Type B pancreatic cell (in vitro differentiated cells): ENCODE data around the gene TMEM150C. TPM values are rescaled to one million over a fixed set of nuclear protein-coding genes. Genes with fewer than 3 reads are reported as not detected.
A peak's percentile ranks its signal among the peaks of the same experiment; 100 is the strongest.

Experiments used
- DNase-seq: peaks from one replicate; pipeline ENCODE4 v3.0.0; 2021; ENCODE audit warnings: mixed read lengths; ENCODE audit not compliant: unreplicated experiment; ENCODE audit errors: extremely low spot score
- H3K27ac Mint-ChIP-seq: 2 replicates; pipeline ENCODE4 v1.8.0; 2021; ENCODE audit warnings: mild to moderate bottlenecking, mixed read lengths
- H3K27me3 Mint-ChIP-seq: 2 replicates; pipeline ENCODE4 v1.8.0; 2021; ENCODE audit warnings: mixed read lengths
- H3K36me3 Mint-ChIP-seq: 2 replicates; pipeline ENCODE4 v1.8.0; 2021; ENCODE audit warnings: mixed read lengths
- H3K4me1 Mint-ChIP-seq: one replicate; pipeline ENCODE4 v1.8.0; 2021; ENCODE audit warnings: mixed read lengths; ENCODE audit not compliant: unreplicated experiment
- H3K4me3 Mint-ChIP-seq: 2 replicates; pipeline ENCODE4 v1.8.0; 2021; ENCODE audit warnings: mild to moderate bottlenecking, mixed read lengths
- H3K9me3 Mint-ChIP-seq: 2 replicates; pipeline ENCODE4 v1.8.0; 2021; ENCODE audit warnings: mixed read lengths
- total RNA-seq: library from RNA; stranded (reverse); gene quantifications from 2 replicates; pipeline ENCODE4 v1.2.1, GENCODE V29; 2021; ENCODE audit warnings: low replicate concordance
- TF ChIP-seq, protein P1 (sequence below): fragments of 200-600 bp; sonication (generic); conservative IDR thresholded peaks from 2 replicates; pipeline ENCODE4 v1.5.0; 2021; ENCODE audit warnings: antibody characterized with exemption, mild to moderate bottlenecking

The TMEM150C gene
- total RNA-seq, 1 donor from 2014 or later, result 5.7 TPM

GRCh38 chr4:82591592-82591991 lies 29.8 kb upstream of the TMEM150C start:
- Mint-ChIP-seq H3K36me3 (no peaks in the 10 kb centered on the region), H3K9me3 (no peaks in the 10 kb centered on the region), H3K27ac (no peak overlapping the region), H3K27me3 (peaks cover 19% of the 10 kb centered on the region), H3K4me1 (no peaks in the 10 kb centered on the region), H3K4me3 (no peak overlapping the region)
- DNase-seq, result no peak
- TF ChIP-seq, protein P1, sequence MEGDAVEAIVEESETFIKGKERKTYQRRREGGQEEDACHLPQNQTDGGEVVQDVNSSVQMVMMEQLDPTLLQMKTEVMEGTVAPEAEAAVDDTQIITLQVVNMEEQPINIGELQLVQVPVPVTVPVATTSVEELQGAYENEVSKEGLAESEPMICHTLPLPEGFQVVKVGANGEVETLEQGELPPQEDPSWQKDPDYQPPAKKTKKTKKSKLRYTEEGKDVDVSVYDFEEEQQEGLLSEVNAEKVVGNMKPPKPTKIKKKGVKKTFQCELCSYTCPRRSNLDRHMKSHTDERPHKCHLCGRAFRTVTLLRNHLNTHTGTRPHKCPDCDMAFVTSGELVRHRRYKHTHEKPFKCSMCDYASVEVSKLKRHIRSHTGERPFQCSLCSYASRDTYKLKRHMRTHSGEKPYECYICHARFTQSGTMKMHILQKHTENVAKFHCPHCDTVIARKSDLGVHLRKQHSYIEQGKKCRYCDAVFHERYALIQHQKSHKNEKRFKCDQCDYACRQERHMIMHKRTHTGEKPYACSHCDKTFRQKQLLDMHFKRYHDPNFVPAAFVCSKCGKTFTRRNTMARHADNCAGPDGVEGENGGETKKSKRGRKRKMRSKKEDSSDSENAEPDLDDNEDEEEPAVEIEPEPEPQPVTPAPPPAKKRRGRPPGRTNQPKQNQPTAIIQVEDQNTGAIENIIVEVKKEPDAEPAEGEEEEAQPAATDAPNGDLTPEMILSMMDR, result no peak

GRCh38 chr4:82589756-82590155 lies 28.0 kb upstream of the TMEM150C start:
- Mint-ChIP-seq H3K9me3 (no peaks in the 10 kb centered on the region), H3K4me1 (peaks cover 17% of the 10 kb centered on the region), H3K4me3 (no peak overlapping the region), H3K27ac (no peak overlapping the region), H3K27me3 (peaks cover 16% of the 10 kb centered on the region), H3K36me3 (no peaks in the 10 kb centered on the region)
- TF ChIP-seq, protein P1, result no peak
- no peak for DNase-seq

GRCh38 chr4:82588771-82589270 lies 27.0 kb upstream of the TMEM150C start:
- no peaks in the 10 kb centered on the region for H3K36me3 Mint-ChIP-seq
- H3K4me1 Mint-ChIP-seq, result peaks cover 17% of the 10 kb centered on the region
- DNase-seq, result no peak
- no peak overlapping the region for H3K27ac Mint-ChIP-seq
- H3K4me3 Mint-ChIP-seq, result no peak overlapping the region
- H3K9me3 Mint-ChIP-seq, result no peaks in the 10 kb centered on the region
- TF ChIP-seq, protein P1, result no peak
- H3K27me3 Mint-ChIP-seq, result peaks cover 11% of the 10 kb centered on the region

DNA sequence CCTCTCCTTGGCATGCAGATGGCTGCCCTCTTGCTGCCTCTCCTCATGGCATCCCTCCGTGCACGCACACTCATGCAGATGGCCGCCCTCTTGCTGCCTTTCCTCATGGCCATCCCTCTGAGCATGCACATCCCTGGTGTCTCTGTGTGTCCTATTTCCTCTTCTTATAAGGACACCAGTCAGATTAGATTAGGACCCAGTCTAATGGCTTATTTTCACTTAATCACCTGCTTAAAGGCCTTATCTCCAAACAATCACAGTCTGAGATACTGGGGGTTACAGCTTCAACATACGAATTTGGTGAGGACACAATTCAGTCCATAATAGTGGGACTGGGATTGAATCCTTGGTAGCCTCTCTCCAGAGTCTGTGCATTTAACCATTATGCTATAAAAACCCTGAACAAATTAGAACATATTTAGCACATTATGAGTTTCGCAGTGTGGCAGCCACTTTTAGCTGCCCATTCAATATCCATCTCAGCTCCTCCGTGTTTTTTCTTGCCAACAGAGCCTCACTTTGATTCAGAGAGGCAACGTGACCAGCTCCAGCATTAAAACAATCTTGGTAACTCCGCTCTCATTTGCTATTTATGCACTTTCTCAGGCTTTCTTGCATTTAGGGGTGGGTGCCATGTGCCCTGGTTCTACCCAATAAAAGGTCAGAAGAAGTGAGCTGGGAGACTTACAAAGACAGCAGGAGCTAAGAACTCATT lies 26.2 kb upstream of the TMEM150C start:
- H3K27ac Mint-ChIP-seq, result no peak overlapping the region
- H3K27me3 Mint-ChIP-seq, result peaks cover 6% of the 10 kb centered on the region
- TF ChIP-seq, protein P1, result no peak
- no peak overlapping the region for H3K4me3 Mint-ChIP-seq
- H3K9me3 Mint-ChIP-seq, result no peaks in the 10 kb centered on the region
- no peaks in the 10 kb centered on the region for H3K36me3 Mint-ChIP-seq
- DNase-seq, result no peak
- peaks cover 17% of the 10 kb centered on the region for H3K4me1 Mint-ChIP-seq

DNA sequence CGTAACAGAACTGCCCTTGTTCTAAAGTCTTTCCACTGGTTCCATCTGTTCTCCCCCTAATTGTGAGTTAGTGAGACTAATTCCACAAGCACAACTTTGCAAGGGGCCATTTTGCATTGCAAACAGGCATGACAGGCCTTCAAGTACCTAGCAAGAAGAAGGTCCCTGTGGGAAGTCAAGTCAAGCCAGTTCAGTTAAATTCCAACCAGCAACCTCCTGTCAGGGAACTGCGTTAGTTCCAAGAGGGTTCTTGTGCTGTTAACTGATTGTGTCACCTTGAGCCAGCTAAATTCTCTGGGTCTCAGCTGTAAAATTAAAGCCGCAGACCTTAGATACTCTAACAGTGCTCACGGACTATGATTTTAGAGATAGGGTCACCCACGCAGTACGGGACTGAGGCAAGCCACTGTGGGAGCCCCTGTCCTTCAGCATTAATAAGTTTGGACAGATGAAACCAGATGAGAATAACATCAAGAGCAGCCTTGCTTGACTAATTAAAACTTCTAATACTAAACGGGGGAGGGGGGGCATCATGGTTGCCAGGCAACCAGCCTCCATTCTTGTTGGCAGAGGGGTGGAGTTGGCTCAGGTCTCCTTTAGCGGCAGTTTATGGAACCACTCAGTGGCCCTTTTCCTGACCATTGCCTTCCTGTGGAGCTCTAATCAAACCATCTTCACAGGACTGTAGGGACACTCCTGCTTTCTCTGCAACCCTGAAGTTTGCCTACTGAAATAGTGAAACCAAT lies 24.1 kb upstream of the TMEM150C start:
- peak overlapping the region; percentile 16 for H3K4me3 Mint-ChIP-seq
- H3K27me3 Mint-ChIP-seq, result no peaks in the 10 kb centered on the region
- no peak for DNase-seq
- H3K36me3 Mint-ChIP-seq, result no peaks in the 10 kb centered on the region
- H3K4me1 Mint-ChIP-seq, result peaks cover 17% of the 10 kb centered on the region
- no peaks in the 10 kb centered on the region for H3K9me3 Mint-ChIP-seq
- TF ChIP-seq, protein P1, result no peak
- no peak overlapping the region for H3K27ac Mint-ChIP-seq
